Glutamatergic neuron (in vitro differentiated cells): ENCODE results near the gene DUT. TPM values are rescaled to one million over a fixed set of nuclear protein-coding genes. Genes with fewer than 3 reads are reported as not detected.

Experiments
- DNase-seq: peaks from one replicate; pipeline ENCODE4 v3.0.0; 2022
- H3K27ac Mint-ChIP-seq: one replicate; pipeline ENCODE4 v1.8.0; 2020; ENCODE audit warnings: mild to moderate bottlenecking, mixed read lengths, inconsistent platforms; ENCODE audit not compliant: unreplicated experiment
- H3K27me3 Mint-ChIP-seq: one replicate; pipeline ENCODE4 v1.8.0; 2020; ENCODE audit warnings: mild to moderate bottlenecking, moderate library complexity, mixed read lengths, inconsistent platforms; ENCODE audit not compliant: unreplicated experiment
- H3K36me3 Mint-ChIP-seq: one replicate; pipeline ENCODE4 v1.8.0; 2020; ENCODE audit warnings: mild to moderate bottlenecking, mixed read lengths, inconsistent platforms; ENCODE audit not compliant: unreplicated experiment
- H3K4me1 Mint-ChIP-seq: one replicate; pipeline ENCODE4 v1.8.0; 2020; ENCODE audit warnings: mild to moderate bottlenecking, low read depth, mixed read lengths, inconsistent platforms; ENCODE audit not compliant: unreplicated experiment
- H3K4me3 Mint-ChIP-seq: one replicate; pipeline ENCODE4 v1.8.0; 2020; ENCODE audit warnings: mild to moderate bottlenecking, mixed read lengths, inconsistent platforms; ENCODE audit not compliant: unreplicated experiment
- H3K9me3 Mint-ChIP-seq: one replicate; pipeline ENCODE4 v1.8.0; 2020; ENCODE audit warnings: mild to moderate bottlenecking, moderate library complexity, mixed read lengths, inconsistent platforms; ENCODE audit not compliant: unreplicated experiment
- CTCF ChIP-seq: fragments of 200-600 bp; sonication (generic); IDR thresholded peaks from one replicate; pipeline ENCODE4 v1.5.0; 2021; ENCODE audit not compliant: partially characterized antibody, unreplicated experiment
- total RNA-seq: library from RNA; stranded (reverse); fragmentation: NEBNext Ultra II Directional; extraction: Animal tissue kit (Norgen Biotek cat#: 25700); gene quantifications from one replicate; pipeline ENCODE4 v1.2.1, GENCODE V29; 2021; ENCODE audit not compliant: unreplicated experiment

The DUT gene
- total RNA-seq, 1 donor from 2014 or later: 34.3 TPM

- Mint-ChIP-seq H3K4me3 (no peak overlapping the region), H3K27ac (no peak overlapping the region), H3K36me3 (no peaks in the 10 kb centered on the region), H3K9me3 (peaks cover 1% of the 10 kb centered on the region), H3K4me1 (no peaks in the 10 kb centered on the region), H3K27me3 (no peaks in the 10 kb centered on the region)
- DNase-seq: no peak
- no peak for TF ChIP-seq CTCF
These were observed 24.1 kb downstream of the DUT start for GRCh38 chr15:48355377-48355776.

- Mint-ChIP-seq H3K4me1 (no peaks in the 10 kb centered on the region), H3K4me3 (no peak overlapping the region), H3K36me3 (no peaks in the 10 kb centered on the region), H3K9me3 (no peaks in the 10 kb centered on the region), H3K27me3 (no peaks in the 10 kb centered on the region), H3K27ac (no peak overlapping the region)
- no peak for DNase-seq
- TF ChIP-seq CTCF: peak; percentile 71
These were observed 27.3 kb downstream of the DUT start for GRCh38 chr15:48358229-48359152.

- no peaks in the 10 kb centered on the region for H3K36me3 Mint-ChIP-seq
- no peak overlapping the region for H3K4me3 Mint-ChIP-seq
- no peaks in the 10 kb centered on the region for H3K27me3 Mint-ChIP-seq
- TF ChIP-seq CTCF: no peak
- H3K9me3 Mint-ChIP-seq: no peaks in the 10 kb centered on the region
- H3K4me1 Mint-ChIP-seq: no peaks in the 10 kb centered on the region
- no peak for DNase-seq
- no peak overlapping the region for H3K27ac Mint-ChIP-seq
These were observed 29.6 kb downstream of the DUT start for GRCh38 chr15:48360841-48361240.

- Mint-ChIP-seq H3K4me1 (no peaks in the 10 kb centered on the region), H3K27ac (no peak overlapping the region), H3K9me3 (no peaks in the 10 kb centered on the region), H3K27me3 (no peaks in the 10 kb centered on the region), H3K36me3 (no peaks in the 10 kb centered on the region), H3K4me3 (no peak overlapping the region)
- TF ChIP-seq CTCF: no peak
- DNase-seq: no peak
These were observed 30.5 kb downstream of the DUT start for GRCh38 chr15:48361685-48362084.

GRCh38 chr15:48363474-48363873 lies 32.2 kb downstream of the DUT start:
- Mint-ChIP-seq H3K9me3 (no peaks in the 10 kb centered on the region), H3K4me3 (no peak overlapping the region), H3K27ac (no peak overlapping the region), H3K36me3 (no peaks in the 10 kb centered on the region), H3K27me3 (no peaks in the 10 kb centered on the region), H3K4me1 (no peaks in the 10 kb centered on the region)
- no peak for TF ChIP-seq CTCF
- no peak for DNase-seq
